Measurements from ENCODE around the gene MRE11.

DNA sequence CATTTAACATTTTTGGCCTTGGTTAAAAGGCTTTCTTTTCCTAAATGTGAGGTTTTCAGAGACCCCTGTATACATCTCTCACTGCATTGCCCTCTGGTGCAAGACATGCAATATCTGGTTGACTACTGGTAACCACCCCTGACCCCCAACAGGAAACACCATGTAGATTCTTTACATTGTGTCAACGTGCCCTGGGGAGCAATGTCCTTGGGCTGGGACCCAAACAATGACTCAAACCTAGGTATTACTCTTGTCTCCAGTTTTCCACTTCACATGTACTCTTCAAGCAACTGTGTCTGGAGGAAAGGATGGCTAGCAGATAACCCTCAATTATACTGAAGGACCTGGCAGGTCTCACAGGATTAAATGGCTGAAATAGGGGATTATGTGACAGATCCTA is 91.3 kb downstream of the MRE11 start:
- TF ChIP-seq, protein P1, sequence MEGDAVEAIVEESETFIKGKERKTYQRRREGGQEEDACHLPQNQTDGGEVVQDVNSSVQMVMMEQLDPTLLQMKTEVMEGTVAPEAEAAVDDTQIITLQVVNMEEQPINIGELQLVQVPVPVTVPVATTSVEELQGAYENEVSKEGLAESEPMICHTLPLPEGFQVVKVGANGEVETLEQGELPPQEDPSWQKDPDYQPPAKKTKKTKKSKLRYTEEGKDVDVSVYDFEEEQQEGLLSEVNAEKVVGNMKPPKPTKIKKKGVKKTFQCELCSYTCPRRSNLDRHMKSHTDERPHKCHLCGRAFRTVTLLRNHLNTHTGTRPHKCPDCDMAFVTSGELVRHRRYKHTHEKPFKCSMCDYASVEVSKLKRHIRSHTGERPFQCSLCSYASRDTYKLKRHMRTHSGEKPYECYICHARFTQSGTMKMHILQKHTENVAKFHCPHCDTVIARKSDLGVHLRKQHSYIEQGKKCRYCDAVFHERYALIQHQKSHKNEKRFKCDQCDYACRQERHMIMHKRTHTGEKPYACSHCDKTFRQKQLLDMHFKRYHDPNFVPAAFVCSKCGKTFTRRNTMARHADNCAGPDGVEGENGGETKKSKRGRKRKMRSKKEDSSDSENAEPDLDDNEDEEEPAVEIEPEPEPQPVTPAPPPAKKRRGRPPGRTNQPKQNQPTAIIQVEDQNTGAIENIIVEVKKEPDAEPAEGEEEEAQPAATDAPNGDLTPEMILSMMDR (conservative IDR thresholded peaks at IDR 0.05; ENCODE audit: low read length): no peak
- TF ChIP-seq EZH2phosphoT487 (IDR thresholded peaks at IDR 0.05; ENCODE audit: borderline replicate concordance, low read depth, low read length): no peak

Measured in OCI-LY7 (cell line).